PC-9 (cell line): ENCODE data around the gene LGALS9.
"Not testable (repeated sequence)": the region's sequence is repeated elsewhere in the genome, so short reads cannot be mapped to it uniquely, and the experiment has no call there.

Experiments used
- CTCF ChIP-seq: fragments of 200-600 bp; sonication (generic); conservative IDR thresholded peaks from 2 replicates; pipeline ENCODE4 v1.6.1; 2017; ENCODE audit warnings: mixed run types, antibody characterized with exemption, mild to moderate bottlenecking, moderate library complexity
- EZH2 ChIP-seq: fragments of 200-600 bp; sonication (generic); IDR thresholded peaks from 2 replicates; pipeline ENCODE4 v1.8.0; 2017; ENCODE audit warnings: antibody characterized with exemption, low read depth

GRCh38 chr17:27666270-27666669 lies 35.3 kb downstream of the LGALS9 start:
- not testable (repeated sequence) for TF ChIP-seq CTCF, EZH2
